GM21367 (cell line): ENCODE results near the gene ZNF385C.

Source experiments
- ATAC-seq: cut with Tn5 transposase; IDR thresholded peaks from one replicate; pipeline ENCODE4 v1.9.1; 2021; ENCODE audit not compliant: unreplicated experiment

The ZNF385C gene

GRCh38 chr17:42051645-42052044 lies 46.6 kb downstream of the ZNF385C start:
- ATAC-seq = no peak

- ATAC-seq = no peak
Observed at GRCh38 chr17:42051013-42051400, 47.3 kb downstream of the ZNF385C start.

DNA sequence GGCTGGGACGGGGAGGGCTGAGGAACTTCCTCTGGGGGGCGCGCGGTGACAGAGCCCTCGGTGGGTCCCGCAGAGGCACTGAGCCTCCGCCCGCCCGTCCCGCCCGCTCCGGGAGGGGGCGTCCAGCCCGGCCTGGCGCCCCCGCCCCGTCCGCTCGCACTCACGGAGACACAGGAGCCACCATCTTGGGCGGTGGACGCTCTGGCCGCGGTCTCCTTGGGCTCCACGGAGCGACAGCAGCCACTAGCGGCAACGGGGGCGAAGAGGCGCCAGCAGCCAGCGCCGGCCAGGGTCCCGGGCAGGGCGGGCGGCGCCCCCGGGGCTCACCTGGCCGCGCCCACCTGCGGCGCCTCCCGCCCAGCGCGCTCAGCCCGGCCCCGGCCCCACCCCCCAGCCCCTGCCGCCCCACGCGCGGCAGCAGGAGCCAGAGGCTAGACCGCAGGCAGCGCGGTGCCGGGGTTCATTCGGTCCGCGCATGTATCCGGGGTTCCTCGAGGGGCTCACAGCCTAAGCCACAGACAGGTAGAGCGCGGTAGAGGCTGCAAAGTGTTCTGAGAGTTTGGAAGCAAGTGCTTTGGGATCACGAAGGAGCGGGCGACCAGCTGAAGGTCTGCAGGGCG lies 47.8 kb downstream of the ZNF385C start, which contains the start of gene C17orf113:
Gene C17orf113 (minus strand): TSS at position 209 of the 620 bp plus-strand sequence. CDS start 7,225 bp downstream, outside the sequence.
- no peak for ATAC-seq

GRCh38 chr17:42049834-42050392 lies 48.4 kb downstream of the ZNF385C start:
- no peak for ATAC-seq

DNA sequence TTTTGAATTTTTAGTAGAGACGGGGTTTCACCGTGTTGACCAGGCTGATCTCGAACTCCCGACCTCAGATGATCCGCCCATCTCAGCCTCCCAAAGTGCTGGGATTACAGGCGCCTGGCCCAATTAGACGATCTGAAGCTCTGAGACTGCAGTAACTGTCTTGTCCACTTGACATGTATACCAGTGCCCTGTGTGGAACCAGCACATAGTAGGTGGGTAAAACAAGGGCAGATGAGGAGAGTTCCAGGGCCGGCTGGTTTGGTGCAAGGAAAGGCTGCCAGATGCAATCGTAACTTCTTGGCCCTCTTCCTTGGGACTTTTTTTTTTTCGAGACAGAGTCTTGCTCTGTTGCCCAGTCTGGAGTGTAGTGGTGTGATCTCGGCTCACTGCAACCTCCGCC lies 50.9 kb downstream of the ZNF385C start:
- no peak for ATAC-seq

GRCh38 chr17:42045719-42046118 lies 52.6 kb downstream of the ZNF385C start:
- ATAC-seq = no peak

DNA sequence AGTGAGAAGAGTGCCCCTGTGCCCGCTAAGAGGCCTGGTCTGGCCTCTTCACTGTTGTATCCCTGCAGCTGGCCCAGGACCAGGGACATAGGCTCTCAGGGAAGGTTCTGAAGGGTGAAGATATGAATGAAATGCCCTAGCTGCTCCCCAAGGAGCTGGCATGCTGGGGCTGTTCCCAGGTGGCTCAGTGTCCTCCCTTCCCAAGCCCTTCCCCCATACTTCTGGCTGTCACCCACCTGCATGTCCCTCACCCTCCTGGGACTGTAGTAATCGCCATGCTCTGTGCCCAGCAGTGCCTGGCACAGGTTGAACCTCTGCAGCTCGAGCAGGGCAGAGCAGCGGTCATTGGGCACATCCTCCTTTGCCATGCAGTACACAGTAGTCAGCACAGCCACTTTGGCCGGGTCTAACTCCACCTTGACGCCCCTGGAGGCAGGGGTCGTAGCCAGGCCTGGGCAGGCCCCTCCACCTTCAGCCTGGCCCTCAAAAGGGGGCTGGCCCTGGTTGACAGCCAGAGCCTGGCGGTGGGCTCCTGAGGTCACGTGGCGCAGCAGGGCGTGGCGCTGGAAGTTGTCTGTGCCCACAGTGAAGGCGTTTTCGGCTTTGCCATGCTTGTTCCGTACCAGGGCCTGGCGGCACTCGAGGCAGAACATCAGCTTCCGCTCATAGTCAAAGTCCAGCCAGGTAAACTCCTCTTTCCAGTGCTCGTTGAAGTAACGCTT lies 55.5 kb downstream of the ZNF385C start:
- no peak for ATAC-seq

DNA sequence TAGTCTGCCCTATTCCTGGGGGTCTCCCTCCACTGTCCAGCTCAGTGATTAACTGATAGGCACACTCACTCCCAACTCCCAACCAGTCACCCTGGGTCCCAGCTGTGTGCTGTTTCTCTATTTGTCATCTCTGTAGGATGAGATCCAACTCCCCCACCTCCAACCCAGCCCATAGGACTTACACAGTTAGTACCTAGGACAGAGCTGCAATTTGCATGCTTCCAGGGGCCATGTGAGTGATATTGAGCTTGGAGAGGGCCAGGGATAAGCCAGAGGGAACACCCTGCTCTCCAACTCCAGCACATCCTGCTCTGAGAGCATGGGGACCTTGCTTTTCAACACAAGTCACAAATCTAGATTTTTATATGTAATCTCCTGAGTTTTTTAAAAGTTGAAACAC lies 56.7 kb downstream of the ZNF385C start:
- no peak for ATAC-seq

DNA sequence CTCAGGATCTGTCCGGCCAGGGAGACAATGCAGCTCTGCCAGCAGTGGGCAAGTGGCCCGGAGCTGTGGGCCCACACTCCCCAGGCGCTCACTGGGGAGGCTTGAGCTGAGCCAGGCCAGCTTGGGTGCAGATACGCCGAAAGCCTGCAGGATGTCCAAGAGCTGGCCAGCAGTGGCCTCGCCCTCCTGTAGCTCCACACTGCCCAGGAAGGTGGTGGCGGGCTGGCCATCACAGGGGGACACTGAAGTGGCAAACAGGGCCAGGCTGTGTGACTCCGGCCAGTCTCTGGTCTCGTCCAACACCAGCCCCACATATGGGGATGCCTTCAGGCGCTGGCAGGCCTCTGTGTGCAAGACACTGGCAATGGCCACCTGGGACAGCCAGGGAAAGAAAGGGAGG lies 57.5 kb downstream of the ZNF385C start:
- ATAC-seq = no peak

GRCh38 chr17:42039794-42040763 lies 58.2 kb downstream of the ZNF385C start:
- no peak for ATAC-seq

DNA sequence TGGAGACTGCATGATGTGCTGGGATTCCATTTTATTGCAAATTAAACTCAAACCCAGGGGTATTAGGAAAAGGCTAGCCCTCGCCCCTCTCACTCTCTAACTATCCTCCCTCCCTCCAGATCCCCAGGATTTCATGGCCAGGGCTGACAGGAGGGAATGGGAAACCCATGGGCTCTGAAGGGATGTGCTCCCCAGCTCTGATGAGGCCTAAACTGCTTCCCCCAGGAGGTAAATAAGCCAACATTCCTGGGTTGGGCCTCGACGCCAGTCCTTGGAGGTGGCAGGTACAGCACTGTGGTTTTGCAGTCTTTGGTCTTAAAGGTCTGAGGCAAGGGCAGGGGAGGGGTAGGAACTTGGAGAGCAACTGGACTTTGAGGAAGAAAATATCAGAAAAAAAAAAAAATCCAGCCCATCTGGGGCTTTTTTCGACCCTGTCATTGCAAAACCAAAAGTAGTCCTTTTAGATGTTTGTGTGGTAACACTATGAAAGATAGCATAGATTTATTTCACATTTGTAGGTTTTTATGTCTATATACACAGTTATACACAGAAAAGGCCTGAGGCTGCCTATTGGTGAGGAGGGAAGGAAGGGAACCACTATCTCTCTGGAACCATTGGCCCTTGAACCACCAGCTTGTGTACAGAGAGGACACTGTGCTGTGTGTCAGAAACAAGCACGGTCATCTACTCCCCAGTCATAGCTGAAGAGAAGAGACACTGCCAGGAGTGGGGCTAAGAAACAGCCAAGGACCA lies 59.9 kb downstream of the ZNF385C start:
- ATAC-seq = no peak

GRCh38 chr17:42034059-42034458 lies 64.2 kb downstream of the ZNF385C start:
- ATAC-seq = no peak

DNA sequence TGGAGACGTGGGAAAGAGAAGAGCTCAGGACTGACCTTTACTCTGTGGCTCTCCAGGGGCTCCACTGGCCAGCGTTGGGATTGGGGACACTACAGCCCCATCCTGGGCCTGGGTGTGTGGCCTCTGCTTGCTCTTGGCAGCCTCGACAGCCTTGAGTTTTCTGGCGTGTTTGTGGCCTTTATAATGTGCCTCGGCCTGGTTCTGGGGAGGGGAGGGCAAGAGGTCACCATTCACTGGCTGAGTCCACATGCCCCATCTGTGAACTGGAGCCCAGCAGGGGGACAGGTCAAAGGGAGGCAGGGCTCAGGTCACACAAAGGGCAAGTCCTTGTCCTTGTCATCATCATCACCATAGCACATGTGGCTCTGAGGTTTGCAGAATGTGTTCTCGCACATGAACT lies 66.7 kb downstream of the ZNF385C start:
- no peak for ATAC-seq

DNA sequence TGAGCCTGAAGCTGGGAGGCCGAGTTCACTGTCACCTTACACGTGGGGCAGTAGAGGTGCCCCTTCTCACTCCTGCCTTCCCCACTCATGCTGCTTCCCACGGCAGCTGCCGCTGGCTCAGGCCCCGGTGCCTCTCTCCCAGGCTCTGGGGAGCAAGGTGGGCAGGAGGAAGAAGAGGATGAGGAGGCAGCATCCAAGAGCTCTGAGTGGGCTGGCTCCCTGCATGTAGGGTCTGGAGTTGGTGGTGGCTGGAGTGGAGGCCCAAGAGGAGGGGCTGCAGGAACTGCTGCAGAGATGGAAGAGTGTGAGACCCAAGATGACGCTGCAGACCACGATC lies 69.5 kb downstream of the ZNF385C start:
- no peak for ATAC-seq

DNA sequence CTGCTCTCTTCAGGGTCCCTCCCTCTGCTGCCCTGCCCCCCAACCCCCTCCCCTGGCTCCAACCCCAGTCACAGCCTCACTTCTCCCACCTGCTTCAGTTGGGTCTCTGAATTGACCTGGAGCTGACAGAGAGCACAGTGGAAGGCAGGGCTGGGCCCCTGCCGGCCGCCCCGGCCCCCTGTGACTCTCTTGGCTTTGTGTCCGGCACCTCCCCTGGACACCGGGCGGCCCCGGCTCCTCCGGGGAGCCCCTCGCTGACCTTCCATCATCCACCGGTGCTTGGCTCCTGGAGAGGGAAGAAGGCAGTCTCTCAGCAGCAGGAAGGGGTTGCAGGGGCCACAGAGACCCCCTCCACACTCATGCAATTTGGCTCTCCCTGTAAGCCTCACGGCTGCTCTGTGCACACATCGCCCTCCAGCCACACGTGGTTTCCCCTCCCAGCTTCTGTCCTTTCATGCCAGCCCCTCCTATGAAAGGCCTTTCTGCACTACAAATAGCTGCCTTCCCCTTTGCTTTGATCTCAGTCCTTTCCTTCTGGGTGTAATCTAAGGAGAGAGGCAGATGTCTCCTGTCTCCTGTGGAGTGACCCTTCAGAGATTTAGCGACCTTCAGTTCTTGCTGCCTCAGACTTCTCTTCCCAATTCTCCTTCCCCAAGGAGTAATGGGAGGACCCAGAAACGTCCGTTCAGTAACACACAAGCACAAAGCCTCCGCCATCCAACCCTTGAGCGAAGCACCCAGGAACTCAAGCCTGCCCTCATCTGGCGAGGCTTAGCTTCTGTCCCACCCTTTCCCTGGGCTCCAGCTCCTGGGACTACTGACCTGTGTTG lies 70.1 kb downstream of the ZNF385C start:
- no peak for ATAC-seq

- no peak for ATAC-seq
Observed at GRCh38 chr17:42027590-42027889, 70.7 kb downstream of the ZNF385C start.

DNA sequence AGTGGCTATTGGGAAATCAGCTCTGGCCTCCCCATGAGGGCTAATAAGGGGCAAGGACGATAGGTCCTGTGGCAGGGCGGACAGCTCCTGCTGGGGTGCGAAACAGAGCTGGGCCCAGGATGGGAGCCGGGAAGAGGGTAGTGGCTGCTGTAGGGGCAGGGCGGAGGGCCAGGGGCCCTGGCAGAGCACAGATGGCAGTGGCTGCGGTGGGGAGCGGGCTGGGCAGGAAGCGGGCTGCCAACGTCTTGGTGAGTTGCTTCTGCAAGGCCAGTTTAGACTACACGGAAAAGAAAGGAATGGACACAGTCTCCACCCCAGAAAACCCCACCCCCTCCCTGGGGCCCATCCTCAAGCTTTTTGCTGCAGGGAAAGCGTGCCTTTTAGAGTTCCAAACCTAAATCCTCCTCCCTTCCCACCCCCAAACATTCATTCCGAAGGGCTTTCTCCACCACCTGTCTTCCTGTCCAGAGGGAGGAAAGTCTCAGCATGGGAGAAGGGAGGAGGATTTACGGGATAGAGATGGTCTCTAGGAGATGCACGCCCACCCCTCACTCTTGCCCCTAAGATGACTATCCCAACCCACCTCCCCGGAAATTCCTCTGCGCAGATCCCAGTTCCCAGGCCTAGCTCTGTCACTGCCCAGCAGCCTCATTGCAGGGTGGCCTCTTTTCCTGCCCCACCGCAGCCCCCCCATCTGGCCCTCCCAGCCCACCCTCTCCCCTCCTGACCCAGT lies 71.2 kb downstream of the ZNF385C start:
- no peak for ATAC-seq

DNA sequence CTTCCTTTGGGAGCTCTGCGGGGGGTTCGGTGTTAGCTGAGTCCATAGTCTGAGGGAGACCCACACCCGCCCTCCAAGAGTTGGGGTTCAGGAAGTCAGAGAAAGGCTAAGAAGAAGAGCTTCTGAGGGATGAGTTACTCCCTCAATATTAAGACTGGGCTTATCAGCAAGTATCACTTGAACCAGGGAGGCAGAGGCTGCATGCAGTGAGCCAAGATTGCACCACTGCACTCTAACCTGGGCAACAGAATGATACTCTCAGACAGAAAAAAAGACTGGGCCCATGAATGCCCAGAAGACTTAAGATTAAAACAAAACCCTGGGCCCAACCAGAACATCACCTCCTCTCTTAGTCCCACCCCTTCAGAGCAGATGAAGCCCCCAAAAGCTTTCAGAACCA lies 72.3 kb downstream of the ZNF385C start:
- ATAC-seq = no peak

DNA sequence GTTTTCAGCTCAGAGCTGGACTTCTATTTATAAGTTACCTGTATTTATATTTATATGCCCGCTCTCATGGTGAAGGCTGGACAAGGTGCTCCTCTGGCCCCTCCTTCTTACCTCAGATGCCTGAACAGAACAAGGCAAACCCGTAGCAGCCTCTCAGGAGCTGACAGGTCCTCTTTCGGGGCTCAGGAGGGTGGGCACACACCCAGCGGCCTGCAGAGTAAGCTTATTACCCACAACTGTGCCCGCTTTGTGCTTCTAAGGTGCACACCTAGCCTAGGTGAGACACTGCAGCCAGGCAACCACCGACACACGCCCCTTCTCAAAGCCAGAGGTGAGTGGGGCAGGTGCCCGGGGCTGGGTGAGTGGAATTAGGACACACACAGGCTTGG lies 73.1 kb downstream of the ZNF385C start:
- no peak for ATAC-seq
